IMR-90 (cell line): ENCODE results near the gene KDM2B. TPM values are rescaled to one million over a fixed set of nuclear protein-coding genes. Genes with fewer than 3 reads are reported as not detected.

Source experiments
- ATAC-seq: fragments of 200-7000 bp; cut with Tn5 transposase; 2 replicates; pipeline ENCODE4 v1.9.1; 2020; ENCODE audit warnings: low read depth, mild to moderate bottlenecking, moderate library complexity
- BruUV-seq: library from RNA; stranded (reverse); fragments of 400-500 nt; replicated peaks from 2 replicates; lab custom pipeline; 2021; lab: Mats Ljungman, UMichigan
- CTCF ChIA-PET: fragments of 300-600 bp; formaldehyde crosslinking; extraction: SDS; loops from one replicate; lab custom pipeline; 2021; ENCODE audit warnings: antibody characterized with exemption; lab: Yijun Ruan, JAX
- POLR2A ChIA-PET: fragments of 300-600 bp; sonication (Branson Sonifier 250); formaldehyde crosslinking; loops from one replicate; lab custom pipeline; 2022; ENCODE audit warnings: antibody characterized with exemption; ENCODE audit not compliant: unreplicated experiment; lab: Charles Lee
- DNase-seq: peaks from one replicate; pipeline ENCODE4 v3.0.0; 2013
- H2AFZ ChIP-seq: replicated peaks from 2 replicates; pipeline ENCODE3; 2013; ENCODE audit warnings: low read length, mild to moderate bottlenecking; ENCODE audit not compliant: poor library complexity
- H2AK5ac ChIP-seq: 2 replicates; pipeline ENCODE4 v1.6.1; 2013; ENCODE audit warnings: low read depth, low read length, inconsistent platforms
- H2AK9ac ChIP-seq: replicated peaks from 2 replicates; pipeline ENCODE3; 2013; ENCODE audit warnings: mild to moderate bottlenecking, low read depth, low read length, moderate library complexity; ENCODE audit not compliant: poor library complexity
- H2BK120ac ChIP-seq: 2 replicates; pipeline ENCODE4 v1.6.1; 2013; ENCODE audit warnings: low read depth, low read length, inconsistent platforms
- H2BK15ac ChIP-seq: 3 replicates; pipeline ENCODE4 v1.6.1; 2013; ENCODE audit warnings: low read depth, low read length, inconsistent platforms
- H2BK20ac ChIP-seq: 2 replicates; pipeline ENCODE4 v1.6.1; 2013; ENCODE audit warnings: low read depth, mild to moderate bottlenecking, inconsistent platforms, low read length, moderate library complexity
- H2BK5ac ChIP-seq: 2 replicates; pipeline ENCODE4 v1.6.1; 2013; ENCODE audit warnings: mild to moderate bottlenecking, low read depth, low read length, inconsistent platforms; ENCODE audit not compliant: poor library complexity, severe bottlenecking
- H3K14ac ChIP-seq: replicated peaks from 2 replicates; pipeline ENCODE4 v1.6.1; 2013; ENCODE audit warnings: low read depth, low read length, inconsistent platforms
- H3K18ac ChIP-seq: 2 replicates; pipeline ENCODE4 v1.6.1; 2013; ENCODE audit warnings: low read depth, low read length, control low read depth
- H3K23ac ChIP-seq: 2 replicates; pipeline ENCODE4 v1.6.1; 2013; ENCODE audit warnings: low read depth, low read length, inconsistent platforms
- H3K27ac ChIP-seq: 2 replicates; pipeline ENCODE4 v1.5.1; 2013; ENCODE audit warnings: mild to moderate bottlenecking, control low read depth, low read length; ENCODE audit not compliant: insufficient read depth
- H3K27me3 ChIP-seq: 2 replicates; pipeline ENCODE4 v1.6.1; 2013; ENCODE audit warnings: low read length; ENCODE audit not compliant: control insufficient read depth, insufficient read depth
- H3K36me3 ChIP-seq: 2 replicates; pipeline ENCODE4 v1.6.1; 2013; ENCODE audit warnings: low read length, mixed read lengths; ENCODE audit not compliant: control insufficient read depth, insufficient read depth
- H3K4ac ChIP-seq: 2 replicates; pipeline ENCODE4 v1.6.1; 2013; ENCODE audit warnings: low read depth, low read length, inconsistent platforms
- H3K4me1 ChIP-seq: 2 replicates; pipeline ENCODE4 v1.6.1; 2013; ENCODE audit warnings: low read length, mixed read lengths; ENCODE audit not compliant: control insufficient read depth, insufficient read depth
- H3K4me2 ChIP-seq: 2 replicates; pipeline ENCODE4 v1.6.1; 2013; ENCODE audit warnings: low read depth, mild to moderate bottlenecking, control low read depth, low read length, moderate library complexity
- H3K4me3 ChIP-seq: 2 replicates; pipeline ENCODE4 v1.5.1; 2013; ENCODE audit warnings: low read depth, mild to moderate bottlenecking, control low read depth, low read length, moderate library complexity; ENCODE audit not compliant: insufficient read depth
- H3K56ac ChIP-seq: 2 replicates; pipeline ENCODE4 v1.6.1; 2013; ENCODE audit warnings: low read length, inconsistent platforms; ENCODE audit not compliant: insufficient read depth; ENCODE audit errors: extremely low read depth
- H3K79me1 ChIP-seq, 2 experiments: 2 replicates each; pipeline ENCODE4 v1.6.1; 2013; ENCODE audit warnings: low read length in 2 of 2, inconsistent platforms in 1 of 2, low read depth in 1 of 2
- H3K9ac ChIP-seq: 2 replicates; pipeline ENCODE4 v1.6.1; 2013; ENCODE audit warnings: low read depth, low read length, control low read depth
- H3K9me1 ChIP-seq: 2 replicates; pipeline ENCODE4 v1.6.1; 2013; ENCODE audit warnings: low read length, inconsistent platforms; ENCODE audit not compliant: insufficient read depth
- H3K9me3 ChIP-seq: 2 replicates; pipeline ENCODE4 v1.6.1; 2013; ENCODE audit warnings: low read length; ENCODE audit not compliant: control insufficient read depth, insufficient read depth
- H4K20me1 ChIP-seq: 2 replicates; pipeline ENCODE4 v1.6.1; 2013; ENCODE audit warnings: low read length, inconsistent platforms; ENCODE audit not compliant: insufficient read depth
- H4K5ac ChIP-seq: 2 replicates; pipeline ENCODE4 v1.6.1; 2013; ENCODE audit warnings: mild to moderate bottlenecking, low read depth, low read length, control low read depth
- H4K8ac ChIP-seq, 2 experiments: 2 replicates each; pipeline ENCODE4 v1.6.1; 2013; ENCODE audit warnings: low read depth in 2 of 2, low read length in 2 of 2, control low read depth in 1 of 2, inconsistent platforms in 1 of 2
- H4K91ac ChIP-seq: 2 replicates; pipeline ENCODE4 v1.6.1; 2013; ENCODE audit warnings: low read depth, low read length, inconsistent platforms; ENCODE audit not compliant: insufficient read depth
- CHD1 ChIP-seq: IDR thresholded peaks from 2 replicates; pipeline ENCODE4 v1.6.1; 2012; ENCODE audit warnings: low read depth, low read length, improper control_type of control experiment
- POLR2A ChIP-seq: IDR thresholded peaks from 2 replicates; pipeline ENCODE4 v1.6.1; 2012; ENCODE audit warnings: mild to moderate bottlenecking, low read depth, low read length
- RAD21 ChIP-seq: IDR thresholded peaks from 2 replicates; pipeline ENCODE4 v1.6.1; 2012; ENCODE audit warnings: low read length, improper control_type of control experiment
- WGBS, 2 experiments: methylation state at CpG; one replicate each; pipeline versions ENCODE4 v1.1.5 to v1.1.7; 2013; ENCODE audit warnings: missing lambda C conversion rate in 2 of 2; ENCODE audit not compliant: insufficient read length in 1 of 2; ENCODE audit errors: extremely low coverage in 2 of 2; 5-methylcytosine and 5-hydroxymethylcytosine counted together
- dilution Hi-C: fragments of 300-500 bp; cut with HindIII; formaldehyde crosslinking; loops from one replicate; pipeline ENCODE4 v1.14.3; 2018; ENCODE audit warnings: low sequenced_read_pairs; ENCODE audit not compliant: unreplicated experiment
- in situ Hi-C: fragments of 300-500 bp; cut with MboI; formaldehyde crosslinking; loops from 3 replicates; pipeline ENCODE4 v1.14.3; 2019; ENCODE audit warnings: low sequenced_read_pairs, inconsistent platforms, mixed read lengths
- intact Hi-C: fragments of 100-400 bp; cut with micrococcal nuclease; formaldehyde crosslinking; loops from 2 replicates; pipeline ENCODE4 v1.10.0; 2022
- polyA plus RNA-seq, 3 experiments: library from polyadenylated mRNA; depleted of rRNA; stranded (reverse); fragments of >200 nt; gene quantifications; 2 replicates each; pipeline ENCODE4 v1.2.3, GENCODE V29; 2012; ENCODE audit warnings: low replicate concordance in 1 of 3
- total RNA-seq: library from RNA; depleted of rRNA; stranded (reverse); fragments of >200 nt; gene quantifications from 2 replicates; pipeline ENCODE4 v1.2.3, GENCODE V29; 2012

Gene KDM2B
- total and polyA plus RNA-seq, 2 of the 4 experiments (the other 2 are of a cell fraction), result 22.6 to 24.2 TPM

DNA sequence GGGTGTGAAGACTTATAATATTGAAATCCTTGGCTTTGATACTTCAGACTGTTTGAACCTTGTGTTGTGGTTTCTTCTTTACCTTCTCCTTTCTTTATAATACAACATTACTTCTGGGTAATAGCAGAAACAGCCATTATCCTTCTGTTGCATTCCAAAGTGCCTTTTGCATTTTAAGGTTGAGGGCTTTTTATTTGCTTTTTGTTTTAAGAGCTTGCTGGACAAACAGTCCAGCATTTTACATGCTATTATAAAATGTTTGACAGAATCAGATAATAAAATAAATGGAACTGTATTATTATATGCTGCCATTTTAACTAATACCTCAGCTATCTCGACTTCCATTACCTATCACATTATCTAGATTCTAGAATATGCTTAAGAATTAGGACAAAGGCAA is 166.9 kb downstream of the KDM2B start:
- no peak overlapping the region for H2BK120ac ChIP-seq
- in situ Hi-C loops, result no loop called here

More for the DNA sequence above, 166.9 kb downstream of the KDM2B start:
- H3K79me1 ChIP-seq, result peaks cover 32 to 51% of the 10 kb centered on the region in 2 experiments
- H3K56ac ChIP-seq, result no peak overlapping the region
- peaks cover 25% of the 10 kb centered on the region for H3K36me3 ChIP-seq
- H3K27ac ChIP-seq, result no peak overlapping the region
- no peak overlapping the region for H2AFZ ChIP-seq
- H4K91ac ChIP-seq, result no peak overlapping the region
- H3K4me3 ChIP-seq, result no peak overlapping the region
- H3K14ac ChIP-seq, result no peak overlapping the region
- no peak overlapping the region for H2AK9ac ChIP-seq
- no peak overlapping the region for H3K4ac ChIP-seq
- BruUV-seq, result no TSS peak
- H4K20me1 ChIP-seq, result peaks cover 17% of the 10 kb centered on the region; the same call in 1 of the 2 replicates
- no peak for TF ChIP-seq POLR2A
- TF ChIP-seq RAD21, result no peak
- TF ChIP-seq CHD1, result no peak
- DNase-seq (no peak), ATAC-seq (no peak)
- H2BK20ac ChIP-seq, result no peak overlapping the region
- H3K27me3 ChIP-seq, result no peaks in the 10 kb centered on the region
- H4K8ac ChIP-seq, result no peak overlapping the region
- no peak overlapping the region for H3K9ac ChIP-seq
- H2BK15ac ChIP-seq, result no peak overlapping the region
- no peak overlapping the region for H2BK5ac ChIP-seq
- CTCF ChIA-PET, result no interaction called here
- no peak overlapping the region for H3K23ac ChIP-seq
- H2AK5ac ChIP-seq, result no peak overlapping the region
- POLR2A ChIA-PET, result no interaction called here
- no peak overlapping the region for H3K4me2 ChIP-seq
- dilution Hi-C loops, result no loop called here
- no CpG with 5 or more reads among the region's 1 CpG for WGBS, 2 experiments
- no peaks in the 10 kb centered on the region for H3K4me1 ChIP-seq
- no peaks in the 10 kb centered on the region for H3K9me1 ChIP-seq
- intact Hi-C loops, result no loop called here
- no peak overlapping the region for H3K18ac ChIP-seq
- no peak overlapping the region for H4K5ac ChIP-seq
- H3K9me3 ChIP-seq, result no peaks in the 10 kb centered on the region
